Inflammatory macrophage treated with lipopolysaccharide for 1 hour (primary cell): Measurements from ENCODE around the gene TBX6.
"Not testable (repeated sequence)": the region's sequence is repeated elsewhere in the genome, so short reads cannot be mapped to it uniquely, and the experiment has no call there.

Experiments used
- DNase-seq, 2 donors: peaks; one replicate each; pipeline ENCODE4 v3.0.0-alpha.2; 2020 to 2022

Gene TBX6

DNA sequence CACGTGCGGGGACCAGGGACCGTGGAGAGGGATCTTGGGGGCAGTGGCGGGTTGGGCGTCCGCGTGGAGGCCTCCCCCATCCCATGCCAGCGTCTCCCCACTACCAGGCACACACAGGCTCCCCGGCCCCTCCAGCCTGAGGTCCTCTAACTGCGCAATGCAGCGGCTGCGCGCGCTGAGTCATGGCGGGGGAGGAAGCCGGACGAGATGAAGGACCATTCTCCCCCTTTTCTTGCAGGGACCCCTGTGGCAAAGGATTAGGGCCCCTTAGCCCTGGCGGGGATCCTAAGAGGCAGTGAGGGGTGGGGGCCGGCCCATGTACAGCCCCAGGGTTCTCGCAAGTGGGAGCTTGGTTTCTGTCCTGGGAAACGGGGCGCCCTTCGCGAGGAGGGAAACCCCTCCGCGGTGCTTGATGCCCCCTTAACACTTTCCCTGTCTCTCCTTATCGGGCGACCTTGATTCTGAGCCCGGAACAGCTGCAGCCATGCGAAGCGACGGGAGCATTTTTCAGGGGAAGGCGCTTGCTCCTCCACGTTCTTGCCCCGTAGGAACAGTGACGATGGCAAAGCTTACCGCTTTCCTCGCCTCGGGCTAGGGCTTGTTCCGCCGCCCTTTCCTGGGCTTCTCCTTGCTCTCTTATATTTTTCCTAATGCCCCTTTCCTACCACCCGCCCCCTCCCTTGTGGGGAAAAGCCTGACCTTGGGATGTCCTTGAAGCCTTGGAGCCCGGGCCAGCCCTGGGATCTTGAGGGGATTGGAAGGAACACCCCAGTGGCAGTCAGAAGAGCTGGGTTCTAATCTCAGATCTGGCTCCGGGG, 25.6 kb downstream of the TBX6 start:
- peak; percentile 55 to 62 for DNase-seq

DNA sequence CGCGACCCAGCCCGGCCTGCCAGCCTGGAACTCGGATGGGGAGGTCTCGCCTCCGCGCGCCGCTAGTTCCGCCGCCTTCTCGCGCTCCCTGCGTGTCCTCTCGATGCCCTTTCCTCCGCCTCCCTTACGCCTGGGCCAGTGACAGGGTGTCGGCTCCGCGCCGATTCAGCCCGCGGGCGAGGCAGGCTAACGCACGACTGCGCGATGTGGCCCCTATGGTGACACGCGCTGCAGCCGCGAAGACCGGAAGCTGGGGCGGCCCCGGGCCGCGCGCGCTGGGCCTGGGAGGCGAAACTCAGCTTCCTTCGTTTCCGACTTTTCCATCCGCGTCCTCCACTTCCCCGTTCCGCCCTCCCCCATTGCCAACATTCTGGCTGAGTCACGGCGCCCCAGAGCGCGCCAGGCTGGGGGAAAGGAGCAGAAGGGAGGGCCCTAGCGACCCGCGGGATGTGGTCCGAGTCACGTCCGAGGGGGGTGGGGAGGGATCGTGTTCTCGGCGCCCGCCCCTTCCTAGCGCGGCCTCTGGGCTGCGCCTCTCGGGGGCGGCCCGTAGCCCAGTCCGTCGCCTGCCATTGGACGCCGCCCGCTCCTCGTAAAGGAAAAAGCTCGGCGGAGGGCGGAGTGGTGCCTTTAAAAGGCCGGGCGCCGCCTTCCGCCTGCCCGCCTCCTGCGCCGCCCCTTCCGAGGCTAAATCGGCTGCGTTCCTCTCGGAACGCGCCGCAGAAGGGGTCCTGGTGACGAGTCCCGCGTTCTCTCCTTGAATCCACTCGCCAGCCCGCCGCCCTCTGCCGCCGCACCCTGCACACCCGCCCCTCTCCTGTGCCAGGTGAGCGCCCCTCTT, 26.4 kb downstream of the TBX6 start, which contains the start of gene ALDOA:
ALDOA (plus strand) TSS at position 659 of the 841 bp plus-strand sequence. CDS start 1,138 bp downstream, outside the sequence.
- DNase-seq: peak; percentile 97

DNA sequence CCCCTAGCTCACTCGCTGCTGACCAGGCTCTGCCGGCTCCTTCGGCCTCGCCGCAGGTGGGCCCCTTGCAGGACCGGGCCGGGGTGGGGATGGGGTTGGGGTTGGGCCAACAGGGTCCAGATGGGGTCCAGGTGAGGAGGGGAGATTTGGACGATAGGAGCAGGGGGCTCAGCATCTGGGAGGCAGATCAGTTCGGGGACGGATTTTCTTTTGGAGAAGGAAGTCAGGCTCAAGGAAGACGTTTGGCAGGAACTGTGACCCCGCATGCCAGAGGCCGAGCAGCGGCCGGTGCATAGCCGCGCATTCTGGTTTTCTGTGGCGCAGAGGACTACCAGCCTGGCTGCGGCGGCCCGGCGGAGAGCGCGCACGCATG, 27.0 kb downstream of the TBX6 start:
- no peak for DNase-seq

DNA sequence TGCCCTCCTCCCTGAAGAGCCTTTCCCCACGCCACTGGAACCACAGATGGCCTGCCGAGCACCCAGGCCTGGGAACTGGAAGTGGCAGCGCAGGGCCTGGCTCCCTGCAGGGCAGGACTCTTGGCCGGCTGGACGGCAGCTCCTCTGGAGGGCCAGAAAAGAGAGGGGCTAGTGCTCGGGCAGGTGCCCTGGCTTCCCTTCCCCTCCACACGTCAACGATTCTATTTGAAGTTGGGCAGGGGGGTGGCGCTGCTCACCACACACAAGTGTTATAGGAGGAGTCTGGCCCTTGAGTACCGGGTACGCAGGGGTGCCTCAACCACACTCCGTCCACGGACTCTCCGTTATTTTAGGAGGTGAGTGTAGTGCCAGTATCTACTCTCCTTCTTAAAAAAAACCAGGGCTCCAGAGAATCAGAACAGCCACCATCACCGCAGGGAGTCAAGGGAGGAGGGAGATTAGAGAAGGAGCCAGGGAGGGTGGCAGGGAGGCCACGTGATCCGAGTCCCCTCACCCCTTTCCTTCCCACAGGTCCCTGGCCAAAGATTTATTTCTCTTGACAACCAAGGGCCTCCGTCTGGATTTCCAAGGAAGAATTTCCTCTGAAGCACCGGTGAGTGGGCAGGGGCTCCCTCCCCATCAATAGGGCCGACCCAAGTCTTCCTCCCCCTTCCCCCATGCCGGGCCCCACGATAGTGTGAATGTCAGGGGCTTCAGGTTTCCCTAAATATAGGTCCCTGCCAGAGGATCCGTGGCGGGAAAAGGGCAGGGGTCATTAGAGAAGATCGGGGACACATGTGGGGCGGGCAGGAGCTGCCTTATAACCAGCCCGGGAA, 27.6 kb downstream of the TBX6 start:
- peak in 1 of 2 donors; percentile 22 for DNase-seq

DNA sequence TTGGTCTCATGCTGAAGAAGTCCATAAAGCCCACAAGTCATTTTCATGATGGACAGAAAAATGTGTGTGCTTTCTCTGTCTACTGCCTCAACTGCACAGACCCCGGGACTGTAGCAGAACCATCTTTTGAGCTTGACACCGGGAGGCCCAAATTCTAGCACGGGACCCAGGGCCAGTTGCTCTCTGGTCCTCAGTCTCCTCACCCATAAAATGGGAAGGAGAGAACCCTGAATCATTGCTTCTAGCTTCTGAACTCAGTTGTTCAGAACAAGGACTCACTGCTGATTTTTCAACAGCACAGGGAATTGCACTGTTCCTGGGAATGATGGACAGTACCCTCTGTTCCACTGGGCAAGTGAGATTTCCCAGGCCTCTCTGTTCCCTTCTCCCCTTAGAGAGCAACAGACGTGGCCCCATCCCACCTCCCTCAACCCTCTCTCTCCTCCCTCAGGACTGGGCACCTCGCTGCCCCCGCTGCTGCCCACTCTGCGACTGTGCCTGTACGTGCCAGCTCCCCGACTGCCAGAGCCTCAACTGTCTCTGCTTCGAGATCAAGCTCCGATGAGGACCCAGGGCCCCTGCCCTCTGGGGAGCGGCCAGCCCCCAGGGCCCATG, 28.3 kb downstream of the TBX6 start:
- DNase-seq: no peak

- DNase-seq: no peak
Measured at GRCh38 chr16:30060836-30061554, 30.7 kb downstream of the TBX6 start.

GRCh38 chr16:30060346-30060745, 31.4 kb downstream of the TBX6 start:
- no peak for DNase-seq

GRCh38 chr16:30054959-30055553, 36.7 kb downstream of the TBX6 start:
- DNase-seq: peak; percentile 20 to 37

- DNase-seq: no peak
Measured at GRCh38 chr16:30054451-30054850, 37.3 kb downstream of the TBX6 start.

DNA sequence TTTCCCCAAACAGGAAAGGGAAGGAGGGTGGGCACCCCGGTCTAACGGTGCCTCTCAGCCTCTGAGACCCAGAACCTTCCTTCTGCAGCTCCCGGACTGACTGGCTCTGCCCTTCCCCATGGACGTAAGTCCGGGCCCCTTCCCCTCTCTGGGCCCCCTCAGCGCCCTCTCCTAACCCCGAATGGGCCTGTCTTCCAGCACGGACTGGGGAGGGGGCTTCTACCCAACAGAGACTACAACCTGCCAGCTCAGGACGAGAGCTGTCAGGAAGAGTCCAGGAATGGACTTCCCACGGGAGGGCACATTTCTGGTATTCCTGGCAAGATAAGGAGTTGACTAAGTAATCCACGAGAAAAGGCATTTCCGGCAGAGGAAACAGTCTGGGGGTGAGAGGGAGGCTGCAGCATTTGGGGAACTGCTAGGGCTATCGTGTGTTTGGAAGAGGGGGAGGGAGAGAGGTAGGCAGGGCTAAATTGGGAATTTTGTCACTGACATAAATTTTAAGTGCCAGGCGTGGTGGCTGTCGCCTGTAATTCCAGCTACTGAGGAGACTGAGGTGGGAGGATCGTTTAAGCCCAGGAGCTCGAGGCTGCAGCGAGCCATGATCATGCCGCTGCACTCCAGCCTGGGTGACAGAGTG, 38.2 kb downstream of the TBX6 start:
- peak; percentile 25 to 31 for DNase-seq

GRCh38 chr16:30052671-30053372, 38.9 kb downstream of the TBX6 start:
- peak; percentile 88 to 96 for DNase-seq

DNA sequence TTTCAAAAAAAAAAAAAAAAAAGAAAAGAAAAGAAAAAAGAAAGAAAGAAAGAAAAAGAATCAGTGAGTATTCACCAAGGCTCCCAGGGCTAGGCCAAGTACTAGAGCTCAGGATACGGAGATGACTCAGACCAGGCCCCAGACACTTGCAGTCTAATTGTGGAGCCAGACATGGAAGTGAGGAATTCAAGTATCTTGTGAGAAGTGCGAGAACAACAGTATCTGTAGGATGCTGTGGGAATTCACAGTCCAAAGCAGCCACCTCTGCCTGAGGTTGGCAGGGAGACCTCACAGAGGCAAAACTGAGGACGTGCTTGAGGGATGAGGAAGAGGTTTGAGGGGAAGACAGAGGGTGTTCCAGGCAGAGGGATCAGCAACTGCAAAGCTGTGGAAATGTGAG, 40.2 kb downstream of the TBX6 start:
- peak in 1 of 2 donors; percentile 2 for DNase-seq

DNA sequence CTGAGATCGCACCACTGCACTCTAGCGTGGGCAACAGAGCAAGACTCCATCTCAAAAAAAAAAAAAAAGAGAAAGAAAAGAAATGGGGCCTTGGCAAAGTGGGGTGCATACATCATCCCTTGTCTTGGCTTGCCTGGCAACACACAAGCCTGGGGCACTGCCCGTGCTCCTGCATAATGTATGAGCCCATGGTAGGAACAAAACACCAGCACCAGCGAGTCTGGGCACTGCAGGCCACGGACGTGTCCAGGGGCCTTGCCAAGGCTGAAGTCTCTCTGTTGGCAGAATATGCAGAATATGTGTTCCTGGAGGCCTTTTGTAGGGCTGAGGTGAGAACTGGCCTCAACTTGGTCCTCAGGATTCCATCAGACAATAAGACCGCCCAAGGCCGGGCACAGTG, 41.9 kb downstream of the TBX6 start:
- no peak for DNase-seq

- no peak for DNase-seq
Measured at GRCh38 chr16:30046588-30046987, 45.1 kb downstream of the TBX6 start.

GRCh38 chr16:30046178-30046577, 45.5 kb downstream of the TBX6 start:
- no peak for DNase-seq

DNA sequence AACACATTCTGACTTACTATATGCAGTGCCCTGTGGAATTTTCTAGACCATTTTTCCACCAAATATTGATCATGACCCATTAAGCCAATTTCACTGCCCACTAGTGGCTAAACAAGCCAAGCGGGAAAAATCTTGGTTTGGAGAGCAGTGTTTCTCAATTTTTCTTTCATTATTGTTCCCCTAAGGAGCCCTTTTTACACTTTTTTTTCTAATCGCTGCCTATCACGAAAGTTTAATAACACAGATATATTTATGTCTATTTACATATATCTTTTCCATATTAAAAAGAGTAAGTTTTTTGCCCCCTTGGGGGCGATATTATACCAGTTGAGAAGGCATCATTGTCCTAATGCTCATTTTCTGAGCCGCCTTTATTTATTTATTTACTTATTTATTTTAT, 49.9 kb downstream of the TBX6 start:
- peak; percentile 8 to 75 for DNase-seq

DNA sequence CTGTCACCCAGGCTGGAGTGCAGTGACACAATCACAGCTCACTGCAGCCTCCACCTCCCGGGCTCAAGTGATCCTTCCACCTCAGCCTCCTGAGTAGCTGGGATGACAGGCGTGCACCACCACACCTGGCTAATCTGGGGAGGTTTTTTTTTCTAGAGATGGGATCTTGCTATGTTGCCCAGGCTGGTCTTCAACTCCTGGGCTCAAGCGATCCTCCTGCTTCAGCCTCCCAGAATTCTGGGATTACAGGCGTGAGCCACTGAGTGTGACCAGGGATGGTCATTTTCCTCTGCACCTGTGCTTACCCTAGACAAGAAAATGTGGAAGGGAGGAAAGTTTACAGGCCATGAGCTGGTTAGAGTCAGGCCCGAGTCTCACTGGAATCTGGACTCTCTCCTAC, 51.0 kb downstream of the TBX6 start:
- not testable (repeated sequence) for DNase-seq

DNA sequence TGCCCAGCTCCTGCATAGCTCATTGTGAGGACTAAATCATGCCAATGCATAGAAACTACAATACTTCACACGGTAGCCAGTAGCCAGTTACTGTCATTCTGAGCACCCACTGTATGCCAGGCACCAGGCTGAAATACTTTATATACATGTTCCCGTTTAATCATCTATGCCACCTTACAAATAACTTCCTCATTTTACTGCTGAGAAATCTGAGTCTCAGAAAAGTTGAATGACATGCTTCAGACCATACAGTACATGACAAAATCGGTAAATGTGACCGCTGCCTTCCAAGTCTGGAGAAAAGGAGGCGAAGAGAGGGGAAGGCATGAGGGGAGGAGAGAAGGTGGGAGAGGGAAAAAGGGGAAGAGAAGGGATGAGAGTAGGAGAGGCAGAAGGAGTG, 51.5 kb downstream of the TBX6 start:
- peak; percentile 35 to 49 for DNase-seq
